HG03575 (cell line): ENCODE results near the gene KIAA0513.

ENCODE experiments used
- ATAC-seq: cut with Tn5 transposase; IDR thresholded peaks from one replicate; pipeline ENCODE4 v1.9.1; 2021; ENCODE audit not compliant: unreplicated experiment, insufficient number of reproducible peaks, low FRiP score; ENCODE audit errors: extremely low read depth

Gene KIAA0513

GRCh38 chr16:85137323-85138072 lies 109.9 kb downstream of the KIAA0513 start:
- ATAC-seq, result no peak

- ATAC-seq, result no peak
These were observed 110.7 kb downstream of the KIAA0513 start for GRCh38 chr16:85138073-85138824.

- no peak for ATAC-seq
These were observed 111.4 kb downstream of the KIAA0513 start for GRCh38 chr16:85138825-85139627.

GRCh38 chr16:85139881-85140339 lies 112.3 kb downstream of the KIAA0513 start:
- no peak for ATAC-seq

DNA sequence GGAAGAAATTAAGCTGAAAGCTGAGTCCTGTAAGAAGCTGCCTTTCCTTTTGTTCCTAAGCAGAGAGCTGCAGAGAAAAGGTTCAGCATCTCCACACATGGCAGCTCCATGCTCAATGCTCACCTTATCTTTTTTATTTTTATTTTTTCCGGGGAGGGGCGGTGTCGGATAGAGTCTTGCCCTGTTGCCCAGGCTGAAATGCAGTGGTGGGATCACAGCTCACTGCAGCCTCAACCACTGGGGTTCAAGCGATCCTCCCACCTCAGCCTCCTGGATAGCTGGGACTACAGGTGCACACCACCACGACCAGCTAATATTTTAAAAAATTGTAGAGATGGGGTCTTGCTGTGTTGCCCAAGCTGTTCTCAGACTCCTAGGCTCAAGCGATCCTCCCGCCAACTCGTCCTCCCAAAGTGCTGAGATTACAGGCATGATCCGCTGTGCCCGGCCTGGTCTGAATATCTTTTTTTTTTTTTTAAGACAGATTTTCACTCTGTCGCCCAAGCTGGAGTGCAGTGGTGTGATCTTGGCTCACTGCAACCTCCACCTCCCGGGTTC lies 112.9 kb downstream of the KIAA0513 start:
- no peak for ATAC-seq

- ATAC-seq, result no peak
These were observed 114.0 kb downstream of the KIAA0513 start for GRCh38 chr16:85141491-85142128.

GRCh38 chr16:85142129-85142513 lies 114.5 kb downstream of the KIAA0513 start:
- no peak for ATAC-seq

DNA sequence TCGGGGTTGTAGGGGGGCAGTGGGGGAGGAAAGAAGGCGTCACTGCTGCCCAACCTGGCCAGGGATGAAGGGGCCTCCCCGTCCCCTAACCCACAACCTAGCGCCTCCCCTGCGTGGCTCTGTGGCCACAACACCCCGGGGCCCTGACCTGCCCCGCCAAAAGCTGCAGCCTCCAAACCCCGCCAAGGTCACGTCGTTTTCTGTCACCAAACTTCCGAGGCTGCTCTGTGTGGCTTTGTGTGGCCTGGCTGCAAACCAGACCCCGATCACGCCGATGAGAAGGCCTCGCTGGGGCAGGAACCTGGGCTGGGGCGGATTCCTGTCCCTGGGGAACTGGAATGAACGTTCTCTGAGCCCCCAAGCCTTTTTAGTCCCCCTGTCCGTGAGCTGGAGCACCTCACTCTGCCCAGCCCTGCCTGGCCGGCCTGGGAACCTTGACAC lies 115.2 kb downstream of the KIAA0513 start:
- no peak for ATAC-seq
